A549 (cell line): ENCODE results near the gene ZSWIM5. TPM values are rescaled to one million over a fixed set of nuclear protein-coding genes. Genes with fewer than 3 reads are reported as not detected.

Experiments used
- ATAC-seq, 2 experiments: fragments of 200-7000 bp in 1 of 2; fragments of >200 bp in 1 of 2; cut with Nextera tagmentation in 1 of 2; cut with Tn5 transposase in 1 of 2; 3 replicates each; pipeline versions ENCODE4 v1.8.0 to v1.9.1; 2018 to 2020; ENCODE audit warnings: mild to moderate bottlenecking in 1 of 2, moderate library complexity in 1 of 2
- CTCF ChIA-PET: fragments of 300-600 bp; sonication (Branson Sonifier 250); formaldehyde crosslinking; extraction: SDS; loops from one replicate; lab custom pipeline; 2021; ENCODE audit warnings: antibody characterized with exemption, inconsistent platforms; lab: Yijun Ruan, JAX
- POLR2A ChIA-PET: fragments of 350-600 bp; formaldehyde crosslinking; extraction: SDS; loops from one replicate; lab custom pipeline; 2021; ENCODE audit warnings: antibody characterized with exemption, inconsistent platforms; lab: Yijun Ruan, JAX
- DNase-seq, 2 experiments: peaks; one replicate each; pipeline versions ENCODE4 v3.0.0 to v3.0.0-alpha.2; 2011 to 2016; ENCODE audit warnings: low read depth in 1 of 2, low spot score in 1 of 2
- FAIRE-seq: peaks from 2 replicates; lab custom pipeline; 2011; peaks lifted over from hg19 to GRCh38; lab: Jason Lieb, UNC
- H3K27ac ChIP-seq, 2 experiments: fragments of >200 bp; sonication (Bioruptor Twin); formaldehyde crosslinking; 3 replicates each; pipeline ENCODE4 v1.5.1; 2016 to 2017
- H3K4me1 ChIP-seq: fragments of >200 bp; sonication (Bioruptor Twin); formaldehyde crosslinking; 3 replicates; pipeline ENCODE4 v1.6.1; 2016
- H3K4me2 ChIP-seq: fragments of >200 bp; sonication (Bioruptor Twin); formaldehyde crosslinking; 3 replicates; pipeline ENCODE4 v1.6.1; 2016
- H3K4me3 ChIP-seq: fragments of >200 bp; sonication (Bioruptor Twin); formaldehyde crosslinking; 3 replicates; pipeline ENCODE4 v1.5.1; 2016
- H3K9me3 ChIP-seq: fragments of >200 bp; sonication (Bioruptor Twin); formaldehyde crosslinking; 3 replicates; pipeline ENCODE4 v1.6.1; 2016
- CBX2 ChIP-seq: fragments of 200-600 bp; sonication (generic); IDR thresholded peaks from 2 replicates; pipeline ENCODE4 v1.6.1; 2016; ENCODE audit warnings: low read depth, mild to moderate bottlenecking, borderline replicate concordance
- CHD2 ChIP-seq: fragments of 150-350 bp; IDR thresholded peaks from 2 replicates; pipeline ENCODE4 v1.6.1; 2014; ENCODE audit warnings: low read length; ENCODE audit not compliant: partially characterized antibody
- FOSL2 ChIP-seq, 2 experiments: fragments of 450-650 bp in 1 of 2; fragments of >200 bp in 1 of 2; sonication (Bioruptor Twin) in 1 of 2; formaldehyde crosslinking; IDR thresholded peaks; 2 replicates each; pipeline versions ENCODE4 v1.5.0 to v1.6.1; 2016 to 2020; ENCODE audit warnings: mild to moderate bottlenecking in 1 of 2, moderate library complexity in 1 of 2
- FOXS1 ChIP-seq: fragments of 250-450 bp; sonication (Bioruptor Pico); IDR thresholded peaks from 2 replicates; pipeline ENCODE4 v1.5.0; 2020; ENCODE audit warnings: mild to moderate bottlenecking, moderate library complexity
- GATA3 ChIP-seq: IDR thresholded peaks from 2 replicates; pipeline ENCODE4 v1.6.1; 2012; ENCODE audit warnings: borderline replicate concordance
- HOXA7 ChIP-seq: fragments of 250-450 bp; sonication (Bioruptor Pico); IDR thresholded peaks from 2 replicates; pipeline ENCODE4 v1.5.0; 2020; ENCODE audit warnings: mild to moderate bottlenecking, moderate library complexity
- HOXB13 ChIP-seq: fragments of 250-450 bp; sonication (Bioruptor Pico); IDR thresholded peaks from 2 replicates; pipeline ENCODE4 v1.5.0; 2020; ENCODE audit warnings: low read depth, mild to moderate bottlenecking, moderate library complexity
- HOXB5 ChIP-seq: fragments of 250-450 bp; sonication (Bioruptor Pico); IDR thresholded peaks from 2 replicates; pipeline ENCODE4 v1.5.0; 2020; ENCODE audit warnings: mild to moderate bottlenecking, moderate library complexity
- KDM1A ChIP-seq: fragments of 200-600 bp; sonication (generic); IDR thresholded peaks from 2 replicates; pipeline ENCODE4 v1.6.1; 2016; ENCODE audit warnings: low read depth, mild to moderate bottlenecking
- MAFK ChIP-seq: fragments of 450-650 bp; IDR thresholded peaks from 2 replicates; pipeline ENCODE4 v1.6.1; 2014; ENCODE audit not compliant: partially characterized antibody
- MAZ ChIP-seq: fragments of 150-350 bp; IDR thresholded peaks from 2 replicates; pipeline ENCODE4 v1.6.1; 2014; ENCODE audit warnings: antibody characterized with exemption, low read depth, low read length, borderline replicate concordance
- NFE2L2 ChIP-seq: fragments of 150-350 bp; conservative IDR thresholded peaks from 2 replicates; pipeline ENCODE4 v1.6.1; 2014; ENCODE audit warnings: low read length
- POLR2A ChIP-seq: IDR thresholded peaks from 2 replicates; pipeline ENCODE4 v1.6.1; 2012; ENCODE audit warnings: mild to moderate bottlenecking, low read length
- POLR2AphosphoS2 ChIP-seq: conservative IDR thresholded peaks from 2 replicates; pipeline ENCODE4 v1.6.1; 2012; ENCODE audit warnings: low read length, improper control_type of control experiment, inconsistent platforms
- RFX5 ChIP-seq: fragments of 450-650 bp; IDR thresholded peaks from 2 replicates; pipeline ENCODE4 v1.7.1; 2014; ENCODE audit warnings: antibody characterized with exemption, mild to moderate bottlenecking, moderate library complexity
- TP53 ChIP-seq: fragments of 250-450 bp; sonication (Bioruptor Pico); IDR thresholded peaks from 2 replicates; pipeline ENCODE4 v1.5.0; 2021; ENCODE audit warnings: mild to moderate bottlenecking, moderate library complexity
- ZC3H11A ChIP-seq: fragments of 450-650 bp; IDR thresholded peaks from 2 replicates; pipeline ENCODE4 v1.6.1; 2014; ENCODE audit warnings: antibody characterized with exemption, mild to moderate bottlenecking
- ZFP36 ChIP-seq: fragments of 450-650 bp; IDR thresholded peaks from 2 replicates; pipeline ENCODE4 v1.6.1; 2014; ENCODE audit warnings: borderline replicate concordance; ENCODE audit not compliant: partially characterized antibody
- WGBS: methylation state at CpG from one replicate; pipeline ENCODE4 v1.1.6; 2017; ENCODE audit errors: missing lambda C conversion rate; 5-methylcytosine and 5-hydroxymethylcytosine counted together
- polyA plus RNA-seq, 4 experiments: library from polyadenylated mRNA; depleted of rRNA in 3 of 4; stranded (reverse); fragments of >200 nt; fragmentation: RNase III in 1 of 4; extraction: RNeasy Plus Mini Kit Qiagen cat#74134 plus additional on column Dnase treatment in 1 of 4; gene quantifications; 2 replicates in 3 of 4; 3 replicates in 1 of 4; pipeline ENCODE4 v1.2.3, GENCODE V29; 2011 to 2017
- TF ChIP-seq, protein P1 (sequence below): fragments of >200 bp; sonication (Bioruptor Twin); formaldehyde crosslinking; IDR thresholded peaks from 3 replicates; pipeline ENCODE4 v1.5.1; 2016
- TF ChIP-seq, protein P2 (sequence below): fragments of >200 bp; sonication (Bioruptor Twin); formaldehyde crosslinking; IDR thresholded peaks from 2 replicates; pipeline ENCODE4 v1.6.1; 2016
- TF ChIP-seq, protein P3 (sequence below): fragments of 450-650 bp; IDR thresholded peaks from 2 replicates; pipeline ENCODE4 v1.6.1; 2014; ENCODE audit warnings: antibody characterized with exemption
- TF ChIP-seq, protein P4 (sequence below): fragments of 250-450 bp; sonication (Bioruptor Pico); IDR thresholded peaks from 2 replicates; pipeline ENCODE4 v1.5.0; 2021; ENCODE audit warnings: mild to moderate bottlenecking, moderate library complexity, borderline replicate concordance
- TF ChIP-seq, protein P5 (sequence below): fragments of 150-350 bp; IDR thresholded peaks from 2 replicates; pipeline ENCODE4 v1.6.1; 2014; ENCODE audit warnings: low read depth, mild to moderate bottlenecking, low read length

The ZSWIM5 gene
- polyA plus RNA-seq, 2 of the 4 experiments (the other 2 are of a cell fraction), result 0.52 to 1.3 TPM

DNA sequence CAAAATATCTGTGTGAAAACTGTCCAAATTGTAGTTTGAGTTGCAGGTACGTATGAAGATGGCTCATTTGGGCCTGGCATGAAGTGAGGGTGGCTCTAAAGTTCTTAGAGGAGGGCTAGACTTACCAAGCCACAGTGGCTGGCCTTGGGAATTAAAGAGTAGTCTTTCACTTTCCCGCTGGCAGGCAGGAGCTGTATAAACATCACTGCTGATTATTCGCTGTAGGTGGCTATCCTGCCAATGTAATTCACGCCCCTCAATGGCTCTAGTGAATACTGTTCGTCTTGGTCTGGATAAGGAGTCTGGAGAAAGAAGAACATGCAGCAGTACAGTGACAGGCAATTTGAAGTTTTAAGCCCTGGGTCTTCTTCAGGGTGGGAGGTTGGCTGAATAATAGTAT, 163.3 kb downstream of the ZSWIM5 start (continued):
- TF ChIP-seq, protein P1, sequence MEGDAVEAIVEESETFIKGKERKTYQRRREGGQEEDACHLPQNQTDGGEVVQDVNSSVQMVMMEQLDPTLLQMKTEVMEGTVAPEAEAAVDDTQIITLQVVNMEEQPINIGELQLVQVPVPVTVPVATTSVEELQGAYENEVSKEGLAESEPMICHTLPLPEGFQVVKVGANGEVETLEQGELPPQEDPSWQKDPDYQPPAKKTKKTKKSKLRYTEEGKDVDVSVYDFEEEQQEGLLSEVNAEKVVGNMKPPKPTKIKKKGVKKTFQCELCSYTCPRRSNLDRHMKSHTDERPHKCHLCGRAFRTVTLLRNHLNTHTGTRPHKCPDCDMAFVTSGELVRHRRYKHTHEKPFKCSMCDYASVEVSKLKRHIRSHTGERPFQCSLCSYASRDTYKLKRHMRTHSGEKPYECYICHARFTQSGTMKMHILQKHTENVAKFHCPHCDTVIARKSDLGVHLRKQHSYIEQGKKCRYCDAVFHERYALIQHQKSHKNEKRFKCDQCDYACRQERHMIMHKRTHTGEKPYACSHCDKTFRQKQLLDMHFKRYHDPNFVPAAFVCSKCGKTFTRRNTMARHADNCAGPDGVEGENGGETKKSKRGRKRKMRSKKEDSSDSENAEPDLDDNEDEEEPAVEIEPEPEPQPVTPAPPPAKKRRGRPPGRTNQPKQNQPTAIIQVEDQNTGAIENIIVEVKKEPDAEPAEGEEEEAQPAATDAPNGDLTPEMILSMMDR, result no peak
- TF ChIP-seq RFX5 (no peak), MAZ (no peak), POLR2A (no peak), ZFP36 (no peak), POLR2AphosphoS2 (no peak), FOXS1 (CRISPR knock-in tag) (no peak), CBX2 (no peak), HOXB5 (CRISPR knock-in tag) (no peak)

DNA sequence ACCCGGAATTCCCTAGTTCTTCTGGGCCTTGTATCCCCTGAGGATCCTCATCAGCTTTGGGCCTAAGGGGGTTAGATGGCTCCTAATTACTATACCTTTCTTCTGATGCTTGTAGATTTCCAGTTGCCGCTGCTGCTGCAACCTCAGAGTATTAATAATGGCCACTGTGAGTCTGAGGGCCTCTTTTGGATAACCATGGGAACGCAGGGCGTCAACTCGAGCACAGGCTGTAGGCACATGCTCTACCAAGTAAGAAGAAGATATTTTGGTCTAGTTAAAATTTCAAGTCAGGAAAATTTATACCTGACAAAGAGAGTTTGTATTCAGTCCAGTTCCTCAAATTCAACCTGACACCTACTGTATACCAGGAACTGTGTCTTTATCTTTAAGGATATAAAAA, 166.1 kb downstream of the ZSWIM5 start:
- H3K9me3 ChIP-seq, result no peaks in the 10 kb centered on the region
- H3K4me2 ChIP-seq, result no peak overlapping the region
- TF ChIP-seq POLR2AphosphoS2 (no peak), ZC3H11A (no peak), HOXB13 (CRISPR knock-in tag) (no peak), GATA3 (no peak), KDM1A (no peak), FOSL2 (IDR thresholded peaks at IDR 0.05) (no peak), FOSL2 (CRISPR knock-in tag; IDR thresholded peaks at IDR 0.05) (no peak), NFE2L2 (no peak), FOXS1 (CRISPR knock-in tag) (no peak), TP53 (CRISPR knock-in tag) (no peak), CHD2 (no peak)
- no peak overlapping the region for H3K4me3 ChIP-seq
- POLR2A ChIA-PET, result no interaction called here
- H3K27ac ChIP-seq, result no peak overlapping the region
- H3K4me1 ChIP-seq, result peaks cover 11% of the 10 kb centered on the region; the same call in 2 of the 3 replicates
- DNase-seq, result no peak
- no peak for ATAC-seq
- WGBS, result 84% methylated on average over 5 of the region's 5 CpGs
- no peak for FAIRE-seq
- CTCF ChIA-PET, result interaction anchor here (2.9 kb wide), 1 partner anchor 260 kb away, joined by 10 read pairs; no protein-coding TSS in a partner anchor

DNA sequence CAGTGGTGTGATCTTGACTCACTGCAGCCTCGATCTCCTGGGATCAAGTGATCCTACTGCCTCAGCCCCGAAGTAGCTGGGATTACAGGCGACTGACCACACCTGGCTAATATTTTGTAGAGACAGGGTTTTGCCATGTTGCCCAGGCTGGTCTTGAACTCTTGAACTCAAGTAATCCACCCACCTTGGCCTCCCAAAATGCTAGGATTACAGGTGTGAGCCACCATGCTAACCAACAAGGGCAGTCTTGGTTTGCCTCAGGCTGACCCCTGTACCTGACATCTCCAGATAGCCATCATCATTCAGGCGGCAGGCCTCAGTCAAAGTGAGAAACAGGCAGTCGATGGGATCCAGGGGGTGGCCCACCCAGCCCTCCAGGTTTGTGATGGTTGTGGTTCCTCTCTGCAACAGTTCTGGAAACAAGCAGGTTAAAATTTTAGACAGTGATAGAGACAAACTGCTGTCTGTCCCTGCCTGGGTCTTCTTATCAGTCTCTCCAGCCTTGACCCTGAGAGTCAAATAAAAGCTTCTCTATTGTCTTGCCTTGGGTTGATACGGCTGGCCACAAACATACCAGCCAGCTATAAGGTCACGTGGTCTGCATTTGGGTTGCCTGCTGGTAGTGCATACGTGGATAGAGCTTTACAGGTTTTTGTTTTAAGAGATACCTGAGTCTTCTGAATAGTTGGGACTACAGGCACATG, 167.6 kb downstream of the ZSWIM5 start:
- Histone ChIP-seq H3K4me3 (no peak overlapping the region), H3K9me3 (no peaks in the 10 kb centered on the region), H3K4me2 (no peak overlapping the region), H3K4me1 (peaks cover 11% of the 10 kb centered on the region; the same call in 2 of the 3 replicates), H3K27ac (no peak overlapping the region)
- no peak for ATAC-seq
- no peak for FAIRE-seq
- POLR2A ChIA-PET, result no interaction called here
- DNase-seq, result no peak
- 77% methylated on average over 8 of the region's 8 CpGs for WGBS
- CTCF ChIA-PET, result interaction anchor here (1.3 kb wide), 1 partner anchor 9 kb away, joined by 4 read pairs; no protein-coding TSS in a partner anchor
- TF ChIP-seq, protein P2, sequence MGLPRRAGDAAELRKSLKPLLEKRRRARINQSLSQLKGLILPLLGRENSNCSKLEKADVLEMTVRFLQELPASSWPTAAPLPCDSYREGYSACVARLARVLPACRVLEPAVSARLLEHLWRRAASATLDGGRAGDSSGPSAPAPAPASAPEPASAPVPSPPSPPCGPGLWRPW, result no peak
- TF ChIP-seq HOXA7 (CRISPR knock-in tag) (no peak), MAZ (no peak), MAFK (no peak)
- TF ChIP-seq, protein P1, result no peak
- TF ChIP-seq, protein P3, sequence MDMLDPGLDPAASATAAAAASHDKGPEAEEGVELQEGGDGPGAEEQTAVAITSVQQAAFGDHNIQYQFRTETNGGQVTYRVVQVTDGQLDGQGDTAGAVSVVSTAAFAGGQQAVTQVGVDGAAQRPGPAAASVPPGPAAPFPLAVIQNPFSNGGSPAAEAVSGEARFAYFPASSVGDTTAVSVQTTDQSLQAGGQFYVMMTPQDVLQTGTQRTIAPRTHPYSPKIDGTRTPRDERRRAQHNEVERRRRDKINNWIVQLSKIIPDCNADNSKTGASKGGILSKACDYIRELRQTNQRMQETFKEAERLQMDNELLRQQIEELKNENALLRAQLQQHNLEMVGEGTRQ, result no peak
- TF ChIP-seq, protein P4, sequence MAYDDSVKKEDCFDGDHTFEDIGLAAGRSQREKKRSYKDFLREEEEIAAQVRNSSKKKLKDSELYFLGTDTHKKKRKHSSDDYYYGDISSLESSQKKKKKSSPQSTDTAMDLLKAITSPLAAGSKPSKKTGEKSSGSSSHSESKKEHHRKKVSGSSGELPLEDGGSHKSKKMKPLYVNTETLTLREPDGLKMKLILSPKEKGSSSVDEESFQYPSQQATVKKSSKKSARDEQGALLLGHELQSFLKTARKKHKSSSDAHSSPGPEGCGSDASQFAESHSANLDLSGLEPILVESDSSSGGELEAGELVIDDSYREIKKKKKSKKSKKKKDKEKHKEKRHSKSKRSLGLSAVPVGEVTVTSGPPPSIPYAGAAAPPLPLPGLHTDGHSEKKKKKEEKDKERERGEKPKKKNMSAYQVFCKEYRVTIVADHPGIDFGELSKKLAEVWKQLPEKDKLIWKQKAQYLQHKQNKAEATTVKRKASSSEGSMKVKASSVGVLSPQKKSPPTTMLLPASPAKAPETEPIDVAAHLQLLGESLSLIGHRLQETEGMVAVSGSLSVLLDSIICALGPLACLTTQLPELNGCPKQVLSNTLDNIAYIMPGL (CRISPR knock-in tag), result no peak
- TF ChIP-seq, protein P5, sequence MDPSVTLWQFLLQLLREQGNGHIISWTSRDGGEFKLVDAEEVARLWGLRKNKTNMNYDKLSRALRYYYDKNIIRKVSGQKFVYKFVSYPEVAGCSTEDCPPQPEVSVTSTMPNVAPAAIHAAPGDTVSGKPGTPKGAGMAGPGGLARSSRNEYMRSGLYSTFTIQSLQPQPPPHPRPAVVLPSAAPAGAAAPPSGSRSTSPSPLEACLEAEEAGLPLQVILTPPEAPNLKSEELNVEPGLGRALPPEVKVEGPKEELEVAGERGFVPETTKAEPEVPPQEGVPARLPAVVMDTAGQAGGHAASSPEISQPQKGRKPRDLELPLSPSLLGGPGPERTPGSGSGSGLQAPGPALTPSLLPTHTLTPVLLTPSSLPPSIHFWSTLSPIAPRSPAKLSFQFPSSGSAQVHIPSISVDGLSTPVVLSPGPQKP, result no peak
